NT2/D1 (cell line): ENCODE results near the gene USO1.

Source experiments
- YY1 ChIP-seq: IDR thresholded peaks from 2 replicates; pipeline ENCODE4 v1.6.1; 2011; ENCODE audit not compliant: insufficient read length, insufficient read depth
- ZNF274 ChIP-seq: IDR thresholded peaks from 2 replicates; pipeline ENCODE4 v1.6.1; 2011; ENCODE audit warnings: mild to moderate bottlenecking, low read depth, low read length

- no peak for TF ChIP-seq ZNF274
- TF ChIP-seq YY1, result no peak
These were observed 9.7 kb upstream of the USO1 start for GRCh38 chr4:75714704-75715103.
